Uterus (tissue), 4 donors: ENCODE measurements around the gene CFAP65. TPM values are rescaled to one million over a fixed set of nuclear protein-coding genes. Genes with fewer than 3 reads are reported as not detected.

Experiments used
- DNase-seq, 2 donors: peaks; one replicate each; pipeline ENCODE4 v3.0.0-alpha.2; 2019 to 2020
- H3K27ac ChIP-seq, 2 donors: fragments of 200-600 bp; sonication (generic); 1 replicate in 1 of 2; 2 replicates in 1 of 2; pipeline ENCODE4 v1.5.1; 2016 to 2018
- H3K27me3 ChIP-seq, 2 donors: fragments of 200-600 bp; sonication (generic); one replicate each; pipeline ENCODE4 v1.5.1; 2018 to 2019; ENCODE audit warnings: control low read depth in 1 of 2
- H3K36me3 ChIP-seq, 2 donors: fragments of 200-600 bp; sonication (generic); one replicate each; pipeline ENCODE4 v1.5.1; 2019; ENCODE audit warnings: control low read depth in 1 of 2
- H3K4me1 ChIP-seq, 2 donors: fragments of 200-600 bp; sonication (generic); one replicate each; pipeline ENCODE4 v1.5.1; 2018 to 2019; ENCODE audit warnings: control low read depth in 1 of 2
- H3K4me3 ChIP-seq, 2 donors: fragments of 200-600 bp; sonication (generic); 1 replicate in 1 of 2; 2 replicates in 1 of 2; pipeline ENCODE4 v1.5.1; 2018 to 2019; ENCODE audit warnings: mild to moderate bottlenecking in 1 of 2
- H3K9me3 ChIP-seq, 2 donors: fragments of 200-600 bp; sonication (generic); one replicate each; pipeline ENCODE4 v1.5.1; 2019; ENCODE audit warnings: control low read depth in 1 of 2
- CTCF ChIP-seq, 4 experiments: fragments of 200-600 bp in 2 of 4; fragments of 450-650 bp in 2 of 4; sonication (generic) in 2 of 4; IDR thresholded peaks; one replicate each; pipeline ENCODE4 v1.5.1; 2016 to 2019; ENCODE audit warnings: antibody characterized with exemption in 4 of 4, mild to moderate bottlenecking in 2 of 4, moderate library complexity in 1 of 4
- POLR2A ChIP-seq, 2 donors: fragments of 450-650 bp; IDR thresholded peaks; one replicate each; pipeline ENCODE4 v1.6.1; 2016; ENCODE audit warnings: antibody characterized with exemption in 2 of 2, mild to moderate bottlenecking in 1 of 2, moderate library complexity in 1 of 2
- intact Hi-C: fragments of 100-400 bp; cut with DNase I; formaldehyde crosslinking; loops from one replicate; pipeline ENCODE4 v1.15.1; 2023; ENCODE audit warnings: low total_unique reads
- total RNA-seq, 4 donors: library from RNA; depleted of rRNA in 3 of 4; stranded (reverse); fragments of >200 nt in 3 of 4; gene quantifications; one replicate each; pipeline versions ENCODE4 v1.1.0 to v1.2.4, GENCODE V29; 2014 to 2023
- donor health status: DM: yes; HTN: yes; CAD: no.

CFAP65 gene
- total RNA-seq, 4 donors from 2014 or later = 0.21 to 3.5 (median 1.9) TPM

- TF ChIP-seq CTCF (IDR thresholded peaks at IDR 0.05) (no peak), POLR2A (IDR thresholded peaks at IDR 0.05) (no peak)
- H3K4me1 ChIP-seq = no peaks in the 10 kb centered on the region
- intact Hi-C loops = no loop called here
- no peaks in the 10 kb centered on the region for H3K36me3 ChIP-seq
- H3K27me3 ChIP-seq = no peaks in the 10 kb centered on the region
- H3K9me3 ChIP-seq = no peaks in the 10 kb centered on the region
- no peak overlapping the region for H3K27ac ChIP-seq
- DNase-seq = no peak
- no peak overlapping the region for H3K4me3 ChIP-seq
Observed at GRCh38 chr2:219030177-219030940, 11.0 kb downstream of the CFAP65 start.

- H3K4me3 ChIP-seq = no peak overlapping the region
- intact Hi-C loops = no loop called here
- H3K27me3 ChIP-seq = no peaks in the 10 kb centered on the region
- no peaks in the 10 kb centered on the region for H3K9me3 ChIP-seq
- TF ChIP-seq CTCF (IDR thresholded peaks at IDR 0.05) = peak; percentile 81 to 92 (median 89)
- no peak for TF ChIP-seq POLR2A (IDR thresholded peaks at IDR 0.05)
- no peaks in the 10 kb centered on the region for H3K4me1 ChIP-seq
- H3K27ac ChIP-seq = no peak overlapping the region
- DNase-seq = peak; percentile 67 to 74
- H3K36me3 ChIP-seq = no peaks in the 10 kb centered on the region
Observed at GRCh38 chr2:219029829-219030165, 11.5 kb downstream of the CFAP65 start.

GRCh38 chr2:219028996-219029828, 12.1 kb downstream of the CFAP65 start:
- TF ChIP-seq POLR2A (IDR thresholded peaks at IDR 0.05) (no peak), CTCF (IDR thresholded peaks at IDR 0.05) (no peak)
- intact Hi-C loops = no loop called here
- H3K27ac ChIP-seq = no peak overlapping the region
- DNase-seq = no peak
- no peaks in the 10 kb centered on the region for H3K4me1 ChIP-seq
- no peak overlapping the region for H3K4me3 ChIP-seq
- no peaks in the 10 kb centered on the region for H3K36me3 ChIP-seq
- no peaks in the 10 kb centered on the region for H3K27me3 ChIP-seq
- no peaks in the 10 kb centered on the region for H3K9me3 ChIP-seq

GRCh38 chr2:219028141-219028540, 13.2 kb downstream of the CFAP65 start:
- Histone ChIP-seq H3K36me3 (no peaks in the 10 kb centered on the region), H3K27me3 (no peaks in the 10 kb centered on the region), H3K27ac (no peak overlapping the region), H3K4me1 (no peaks in the 10 kb centered on the region), H3K9me3 (no peaks in the 10 kb centered on the region), H3K4me3 (no peak overlapping the region)
- intact Hi-C loops = no loop called here
- DNase-seq = no peak
- no peak for TF ChIP-seq CTCF (IDR thresholded peaks at IDR 0.05)
- no peak for TF ChIP-seq POLR2A (IDR thresholded peaks at IDR 0.05)

- Histone ChIP-seq H3K4me1 (no peaks in the 10 kb centered on the region), H3K27me3 (no peaks in the 10 kb centered on the region), H3K4me3 (no peak overlapping the region), H3K36me3 (no peaks in the 10 kb centered on the region), H3K27ac (no peak overlapping the region), H3K9me3 (no peaks in the 10 kb centered on the region)
- DNase-seq = no peak
- TF ChIP-seq POLR2A (IDR thresholded peaks at IDR 0.05) (no peak), CTCF (IDR thresholded peaks at IDR 0.05) (no peak)
- intact Hi-C loops = no loop called here
Observed at GRCh38 chr2:219027511-219028055, 13.7 kb downstream of the CFAP65 start.
